Measurements from ENCODE around the gene RGS3.

- TF ChIP-seq EZH2phosphoT487 (IDR thresholded peaks at IDR 0.05; ENCODE audit: insufficient read depth, low read depth): no peak
- no peak for TF ChIP-seq EZH2 (IDR thresholded peaks at IDR 0.05; ENCODE audit: insufficient read depth, poor library complexity, severe bottlenecking)
Measured at GRCh38 chr9:113461285-113461684, 2.2 kb upstream of the RGS3 start.

Data from GM23248 (cell line).